ENCODE measurements around the gene VSIG1. TPM values are rescaled to one million over a fixed set of nuclear protein-coding genes. Genes with fewer than 3 reads are reported as not detected.

The VSIG1 gene
- total and polyA plus RNA-seq, 10 of the 15 experiments (the other 5 are each of a cell fraction or from before 2014, with no cell fraction given) = 0.04 to 0.08 (median 0.06) TPM; not detected in 7

DNA sequence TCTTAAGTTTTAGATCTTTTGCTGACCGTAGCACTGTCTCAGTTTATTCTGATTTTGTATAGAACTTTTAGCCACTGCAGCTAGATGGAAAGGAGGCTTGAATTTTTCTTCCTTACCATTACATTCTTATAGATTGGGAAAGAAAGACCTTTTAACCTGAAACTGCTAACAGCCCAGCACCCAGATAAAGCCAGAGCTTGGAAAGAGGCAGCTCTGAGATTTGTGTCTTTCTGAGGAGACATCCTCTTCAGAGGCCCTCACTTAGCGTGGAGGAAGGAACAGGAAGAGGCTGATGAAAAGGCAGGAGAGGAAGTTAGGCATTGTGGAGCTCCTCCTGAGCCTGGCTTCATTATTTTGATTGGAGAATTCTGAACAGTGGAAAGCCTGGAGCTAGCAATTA, 81.8 kb downstream of the VSIG1 start (continued):
- no peak for TF ChIP-seq ZNF384 (IDR thresholded peaks at IDR 0.05; ENCODE audit: borderline replicate concordance, low read depth, low read length)
- no peak for TF ChIP-seq BRCA1 (IDR thresholded peaks at IDR 0.05; ENCODE audit: low read depth, low read length)
- no peak for TF ChIP-seq GATAD2B (conservative IDR thresholded peaks at IDR 0.05; ENCODE audit: low read depth)
- no peak for TF ChIP-seq CBFB (IDR thresholded peaks at IDR 0.05; ENCODE audit: low read depth)
- no peak for TF ChIP-seq CBX3 (IDR thresholded peaks at IDR 0.05; ENCODE audit: borderline replicate concordance, low read depth)
- TF ChIP-seq CHD1 (IDR thresholded peaks at IDR 0.05; ENCODE audit: low read depth, low read length) = no peak
- no peak for TF ChIP-seq ZNF592 (IDR thresholded peaks at IDR 0.05)
- TF ChIP-seq RELA (IDR thresholded peaks at IDR 0.05; ENCODE audit: borderline replicate concordance, partially characterized antibody) = no peak
- no peak for TF ChIP-seq IRF3 (IDR thresholded peaks at IDR 0.05)
- TF ChIP-seq BCL11A (IDR thresholded peaks at IDR 0.05; ENCODE audit: low read depth, low read length) = no peak

Measured in GM12878 (cell line).